GM18505 (cell line): ENCODE data around the gene TMEFF2.
A peak's percentile ranks its signal among the peaks of the same experiment; 100 is the strongest.
"Not testable (repeated sequence)": the region's sequence is repeated elsewhere in the genome, so short reads cannot be mapped to it uniquely, and the experiment has no call there.

Experiments
- ATAC-seq: cut with Tn5 transposase; IDR thresholded peaks from one replicate; pipeline ENCODE4 v1.9.1; 2021; ENCODE audit not compliant: unreplicated experiment
- POLR2A ChIP-seq: IDR thresholded peaks from 4 replicates; pipeline ENCODE4 v1.6.1; 2011; ENCODE audit warnings: borderline replicate concordance; ENCODE audit not compliant: insufficient read depth, insufficient read length; ENCODE audit errors: extremely low read depth

TMEFF2 gene

DNA sequence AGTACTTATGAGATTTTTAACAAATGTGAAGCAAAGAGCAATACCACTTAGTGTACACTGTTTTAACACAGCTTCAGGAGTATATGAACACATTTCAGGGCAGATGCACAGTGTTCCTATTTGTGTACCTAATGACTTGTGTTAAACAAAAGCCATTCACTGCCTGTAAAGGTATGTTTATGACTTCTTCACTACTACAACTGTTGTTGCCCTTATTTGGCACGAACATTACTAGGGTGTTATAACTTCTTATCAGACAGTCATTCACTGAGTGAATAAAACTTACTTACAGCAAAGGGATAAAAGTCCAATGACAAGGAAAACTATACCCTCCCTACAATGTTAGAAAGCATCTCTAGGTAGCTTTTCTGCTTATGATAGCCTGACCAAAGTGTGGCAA is 262.4 kb downstream of the TMEFF2 start:
- no peak for TF ChIP-seq POLR2A
- ATAC-seq, result no peak

DNA sequence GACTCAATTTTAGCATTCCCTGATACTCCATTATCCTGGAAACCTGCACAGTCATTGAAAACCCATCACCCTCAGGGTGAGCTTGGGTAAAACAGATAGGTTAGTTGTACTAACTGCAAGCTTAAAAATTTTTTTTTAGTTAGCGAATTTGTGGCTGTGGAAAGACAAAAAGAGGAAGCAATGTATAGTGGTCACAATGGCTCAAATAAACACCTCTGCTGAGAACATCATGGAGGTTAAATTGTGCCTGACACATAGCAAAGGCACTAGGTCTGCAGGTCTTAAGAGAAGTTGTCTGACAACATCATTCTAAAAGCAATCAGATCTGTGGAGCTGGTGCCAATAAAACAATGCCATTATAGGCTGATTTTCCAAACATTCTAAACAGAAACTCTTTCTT is 263.4 kb downstream of the TMEFF2 start:
- TF ChIP-seq POLR2A, result no peak
- ATAC-seq, result no peak

DNA sequence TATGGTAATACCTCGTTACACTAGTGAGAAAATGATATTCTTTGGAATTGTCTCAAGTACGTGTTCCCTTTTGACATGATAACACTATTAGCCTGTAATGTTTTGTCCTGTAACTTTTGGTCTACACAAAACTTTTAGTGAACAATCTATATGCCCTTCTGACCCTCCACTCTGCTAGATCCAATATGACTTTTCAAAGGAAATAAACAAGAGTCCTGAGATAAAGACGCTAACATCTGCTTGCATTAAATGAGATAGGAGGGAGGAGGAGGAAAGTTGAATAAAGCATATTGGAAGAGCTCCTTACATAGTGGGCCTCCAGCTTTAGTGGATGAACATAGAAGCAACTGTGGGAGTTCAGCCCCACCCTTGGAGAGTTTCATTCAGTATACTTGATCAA is 264.5 kb downstream of the TMEFF2 start:
- ATAC-seq, result no peak
- TF ChIP-seq POLR2A, result no peak

DNA sequence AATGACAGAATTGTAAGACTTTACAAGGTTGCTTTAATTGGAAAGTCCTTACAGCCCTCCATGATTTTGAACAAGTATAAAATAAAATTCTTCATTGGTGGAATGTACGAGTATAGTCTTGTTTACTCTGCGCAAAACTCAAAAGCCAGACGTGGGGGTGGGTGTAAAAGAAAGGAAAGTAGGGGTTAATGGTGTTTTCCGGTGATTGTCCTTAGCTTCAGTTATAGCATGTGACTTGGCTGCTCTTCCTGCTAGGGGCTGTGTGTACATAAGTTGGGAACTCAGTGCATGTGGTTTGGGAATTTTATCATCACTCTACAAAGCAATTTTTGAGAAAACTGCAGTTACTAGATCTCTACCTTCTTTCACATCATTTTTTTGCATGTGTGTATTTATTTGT is 265.4 kb downstream of the TMEFF2 start:
- ATAC-seq, result no peak
- no peak for TF ChIP-seq POLR2A

DNA sequence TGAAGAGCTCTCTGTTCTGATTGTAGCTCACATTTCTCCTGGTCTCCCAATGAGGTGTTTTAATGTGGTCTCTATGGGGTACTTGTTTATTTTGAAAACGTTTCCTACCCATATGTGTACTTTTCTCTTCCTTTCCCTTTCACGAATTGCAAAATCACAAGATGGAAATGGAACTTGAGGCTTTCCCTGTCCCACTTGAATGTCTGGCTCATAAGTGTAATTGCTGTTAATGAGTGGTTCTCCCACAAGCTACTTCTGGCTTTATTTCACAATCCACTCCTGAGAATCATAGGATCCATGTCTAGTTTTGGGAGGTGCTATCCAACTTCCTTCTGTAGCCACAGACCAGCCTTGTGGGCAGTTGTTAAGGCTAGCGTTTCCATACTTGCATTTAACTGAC is 266.7 kb downstream of the TMEFF2 start:
- TF ChIP-seq POLR2A, result no peak
- no peak for ATAC-seq

DNA sequence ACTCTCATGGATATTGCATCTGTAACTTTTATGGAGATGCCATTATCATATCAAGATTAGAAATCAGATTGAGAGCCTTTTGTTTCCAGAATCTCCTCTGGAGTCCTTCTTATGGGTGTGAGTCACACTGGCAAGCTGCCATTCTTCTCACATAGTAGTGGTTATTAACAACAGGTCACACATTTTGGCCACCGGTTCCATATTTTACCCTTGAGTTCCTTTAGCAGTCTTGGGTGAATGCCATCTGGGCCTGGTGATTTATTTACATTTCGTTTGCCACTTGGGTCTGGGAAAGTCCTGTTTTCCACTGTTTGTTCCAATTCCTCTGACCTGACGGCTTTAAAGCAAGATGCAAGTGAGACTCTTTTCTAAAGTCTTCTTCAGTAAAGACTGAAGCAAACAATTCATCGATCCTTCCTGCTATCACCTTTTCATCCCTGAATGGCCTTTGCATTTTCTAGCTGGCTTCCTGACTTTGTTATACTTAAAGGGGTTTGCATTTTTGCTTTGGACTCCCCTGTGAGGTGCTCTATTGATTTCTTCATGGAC is 267.3 kb downstream of the TMEFF2 start:
- no peak for TF ChIP-seq POLR2A
- ATAC-seq, result no peak

DNA sequence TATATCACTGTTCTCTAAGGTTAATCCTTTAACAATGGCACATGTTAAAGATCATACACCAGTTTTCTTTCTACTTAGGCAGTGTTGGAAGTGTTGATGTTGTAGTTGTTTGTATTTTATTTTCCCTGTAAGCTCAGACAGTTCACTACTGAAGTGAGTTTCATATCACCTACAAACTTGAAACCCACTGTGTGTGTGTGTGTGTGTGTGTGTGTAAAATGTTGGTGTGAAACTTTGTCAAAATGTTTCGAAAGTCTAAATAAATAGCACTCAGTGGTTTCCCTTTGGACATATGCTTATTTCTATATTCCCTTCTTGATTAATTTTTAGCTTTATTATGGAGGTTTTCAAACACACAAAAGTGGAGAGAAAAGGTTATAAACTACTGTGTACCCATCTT is 268.1 kb downstream of the TMEFF2 start:
- ATAC-seq, result no peak
- no peak for TF ChIP-seq POLR2A

DNA sequence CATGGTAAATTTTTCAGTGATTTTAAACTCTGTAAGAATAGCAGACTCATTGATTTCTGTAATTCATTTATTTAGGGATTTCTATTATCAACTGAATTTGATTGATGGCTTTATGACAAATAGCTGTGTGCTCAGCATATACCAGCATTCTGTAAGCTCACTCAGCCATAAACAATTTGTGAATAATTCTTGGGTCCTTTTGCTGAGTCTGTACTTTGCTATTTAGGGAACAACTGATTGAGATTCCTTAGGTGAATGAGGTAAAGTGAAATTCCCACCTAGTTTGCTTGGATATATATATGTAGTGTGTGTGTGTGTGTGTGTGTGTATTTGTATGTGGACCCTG is 271.1 kb downstream of the TMEFF2 start:
- ATAC-seq, result no peak
- TF ChIP-seq POLR2A, result no peak

DNA sequence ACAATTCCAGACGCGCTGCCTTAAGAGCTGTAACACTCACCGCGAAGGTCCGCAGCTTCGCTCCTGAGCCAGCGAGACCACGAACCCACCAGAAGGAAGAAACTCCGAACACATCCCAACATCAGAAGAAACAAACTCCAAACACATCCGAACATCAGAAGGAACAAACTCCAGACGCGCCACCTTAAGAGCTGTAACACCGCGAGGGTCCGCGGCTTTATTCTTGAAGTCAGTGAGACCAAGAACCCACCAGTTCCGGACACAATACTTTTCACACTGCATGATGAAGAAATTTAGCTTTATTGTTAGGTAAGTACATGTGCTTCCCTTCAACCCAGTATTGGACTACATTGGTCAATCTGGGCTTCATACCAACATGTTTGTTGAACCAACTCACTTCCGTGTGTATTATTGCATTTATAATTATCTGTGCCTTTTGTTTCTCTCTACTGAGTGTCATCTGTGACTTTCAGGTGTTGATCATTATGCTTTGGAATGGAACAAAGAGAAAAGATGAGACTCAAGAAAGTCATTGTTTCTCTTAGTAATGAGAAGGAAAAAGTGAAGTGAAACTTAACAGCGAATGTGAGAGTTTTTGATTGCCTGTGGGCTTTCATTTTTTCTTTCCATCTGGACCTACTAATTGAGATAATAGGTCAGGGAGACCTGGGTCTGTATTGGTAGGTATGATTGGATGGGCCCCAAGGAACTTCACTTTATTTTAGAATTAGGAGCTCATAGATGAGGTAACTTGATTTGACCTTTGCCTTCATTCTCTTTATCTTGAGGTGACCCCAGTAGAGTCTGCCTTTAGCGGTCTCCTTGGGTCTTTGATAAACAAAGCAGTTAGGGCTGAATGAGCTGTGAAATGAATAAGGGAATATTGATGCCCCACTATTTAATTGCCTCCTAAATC is 271.7 kb downstream of the TMEFF2 start:
- ATAC-seq, result peak; percentile 97

DNA sequence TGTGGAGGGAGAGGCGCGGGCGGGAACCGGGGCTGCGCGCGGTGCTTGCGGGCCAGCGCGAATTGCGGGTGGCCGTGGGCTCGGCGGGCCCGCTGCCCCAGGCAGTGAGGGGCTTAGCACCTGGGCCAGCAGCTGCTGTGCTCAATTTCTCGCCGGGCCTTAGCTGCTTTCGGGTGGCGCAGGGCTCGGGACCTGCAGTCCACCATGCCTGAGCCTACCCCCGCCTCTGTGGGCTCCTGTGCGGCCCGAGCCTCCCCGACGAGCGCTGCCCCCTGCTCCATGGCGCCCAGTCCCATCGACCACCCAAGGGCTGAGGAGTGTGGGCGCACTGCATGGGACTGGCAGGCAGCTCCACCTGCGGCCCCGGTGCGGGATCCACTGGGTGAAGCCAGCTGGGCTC is 273.1 kb downstream of the TMEFF2 start:
- ATAC-seq, result not testable (repeated sequence)

More for the DNA sequence above, 271.7 kb downstream of the TMEFF2 start:
- no peak for TF ChIP-seq POLR2A

DNA sequence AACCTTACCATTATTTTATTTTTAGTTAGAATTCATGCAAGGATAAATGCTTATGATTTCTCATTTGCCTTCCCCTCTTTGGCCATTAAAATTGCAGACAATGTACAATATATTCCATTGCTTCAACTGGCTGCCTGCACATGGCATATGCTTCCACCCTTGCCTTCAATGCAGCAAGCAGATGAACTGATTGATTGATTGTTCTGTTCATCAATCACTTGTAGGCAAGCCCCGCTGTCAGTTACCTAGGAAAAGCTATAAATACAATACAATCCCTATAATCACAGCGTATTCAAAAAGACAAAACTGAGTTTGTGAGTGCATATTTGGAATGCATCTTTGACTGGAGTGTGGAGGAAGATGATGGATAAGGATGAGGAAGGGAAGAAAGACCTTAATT is 274.2 kb downstream of the TMEFF2 start:
- TF ChIP-seq POLR2A, result no peak

DNA sequence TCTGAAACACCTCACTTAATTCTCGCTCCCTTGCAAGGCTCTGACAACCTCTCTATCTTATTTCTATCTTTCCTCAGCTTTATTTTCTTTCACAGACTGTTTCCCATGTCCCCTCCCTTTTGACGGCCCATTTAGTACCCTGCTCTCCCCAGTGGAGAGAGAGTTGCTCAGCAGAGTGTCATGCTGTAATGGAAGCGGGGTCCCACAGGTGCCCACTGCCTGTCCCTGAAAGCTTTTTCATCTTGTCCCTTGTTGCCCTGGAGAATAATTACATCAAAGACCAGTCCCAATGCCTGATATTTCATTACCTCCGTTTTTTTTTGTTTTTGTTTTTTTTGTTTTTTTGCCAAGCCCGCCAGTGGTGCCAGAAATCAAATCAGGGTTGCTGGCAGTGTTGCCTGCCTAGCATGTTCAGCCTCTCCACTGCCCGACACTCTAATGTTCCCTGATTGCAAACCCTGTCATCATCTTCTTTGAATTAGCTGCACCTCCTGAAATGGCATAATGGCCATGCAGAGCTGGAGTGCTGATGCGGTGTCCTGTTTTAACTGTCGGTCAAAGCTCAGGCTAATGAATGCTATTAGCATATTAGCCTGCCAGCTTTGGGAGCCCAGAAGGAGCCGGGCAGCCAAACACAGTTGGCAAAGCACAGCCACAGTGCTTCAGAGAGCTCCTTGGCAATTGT is 276.6 kb downstream of the TMEFF2 start:
- no peak for ATAC-seq
- no peak for TF ChIP-seq POLR2A

More for the DNA sequence above, 274.2 kb downstream of the TMEFF2 start:
- ATAC-seq, result no peak

DNA sequence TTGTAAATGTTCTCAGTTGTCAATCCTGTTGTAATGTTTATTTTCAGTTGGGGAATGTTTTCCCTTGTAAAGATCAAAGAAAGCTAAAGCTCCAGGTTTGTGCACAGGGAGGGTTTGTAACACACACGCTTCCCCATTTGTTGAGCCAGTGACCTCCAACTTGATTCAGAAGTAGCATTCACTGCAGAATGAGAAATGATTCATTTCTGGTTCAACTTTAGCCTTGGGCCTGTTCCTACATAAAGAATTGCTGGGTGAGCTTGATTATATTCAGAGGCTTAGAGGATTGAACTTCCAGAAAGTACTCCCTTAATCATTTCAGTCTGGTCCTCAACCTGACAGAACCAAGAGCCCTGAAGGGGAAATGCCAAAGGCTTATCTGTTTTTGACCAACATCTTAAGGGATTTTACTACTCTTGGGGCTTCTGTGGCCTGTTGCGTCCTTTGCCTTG is 277.3 kb downstream of the TMEFF2 start:
- TF ChIP-seq POLR2A, result no peak
- no peak for ATAC-seq

DNA sequence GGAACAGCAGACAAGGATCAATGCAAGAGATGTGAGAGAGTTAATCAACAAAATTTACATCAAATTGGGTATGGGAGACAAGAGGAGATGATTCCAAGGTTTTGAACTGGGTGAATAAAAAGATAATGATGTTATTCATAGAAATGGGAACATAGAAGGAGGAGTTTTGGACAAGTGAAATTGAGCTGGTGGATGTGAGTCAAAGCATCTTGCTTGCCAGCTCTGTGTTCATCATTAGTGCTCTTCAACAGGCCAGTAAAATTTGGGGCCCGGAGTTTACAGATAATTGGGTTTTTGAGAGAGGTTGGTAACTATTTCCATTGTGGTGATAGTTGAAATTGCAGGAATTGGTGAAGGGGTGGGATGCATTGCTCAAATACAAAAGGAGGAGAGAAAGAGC is 277.9 kb downstream of the TMEFF2 start:
- ATAC-seq, result no peak
- TF ChIP-seq POLR2A, result no peak
